Endodermal cell (in vitro differentiated cells): ENCODE results near the gene ORC5. TPM values are rescaled to one million over a fixed set of nuclear protein-coding genes. Genes with fewer than 3 reads are reported as not detected.
A peak's percentile ranks its signal among the peaks of the same experiment; 100 is the strongest.

ENCODE experiments used
- DNase-seq: peaks from one replicate; pipeline ENCODE4 v3.0.0-alpha.2; 2017
- H3K27ac ChIP-seq: 2 replicates; pipeline ENCODE4 v1.5.1; 2013; ENCODE audit warnings: mild to moderate bottlenecking, low read depth, low read length, moderate library complexity
- H3K27me3 ChIP-seq: 2 replicates; pipeline ENCODE4 v1.6.1; 2013; ENCODE audit warnings: mild to moderate bottlenecking, low read length, moderate library complexity; ENCODE audit not compliant: insufficient read depth, control insufficient read depth, poor library complexity, severe bottlenecking
- H3K36me3 ChIP-seq: 2 replicates; pipeline ENCODE4 v1.7.0; 2013; ENCODE audit warnings: mild to moderate bottlenecking, low read length, moderate library complexity; ENCODE audit not compliant: control insufficient read depth, insufficient read depth
- H3K4me1 ChIP-seq: one replicate; pipeline ENCODE4 v1.7.0; 2013; ENCODE audit warnings: low read length; ENCODE audit not compliant: control insufficient read depth, insufficient read depth
- H3K4me3 ChIP-seq: 2 replicates; pipeline ENCODE4 v1.5.1; 2013; ENCODE audit warnings: mild to moderate bottlenecking, low read length, moderate library complexity
- H3K9ac ChIP-seq: 2 replicates; pipeline ENCODE4 v1.6.1; 2013; ENCODE audit warnings: mild to moderate bottlenecking, low read length, moderate library complexity; ENCODE audit not compliant: poor library complexity, severe bottlenecking; ENCODE audit errors: extremely low read depth
- H3K9me3 ChIP-seq: 2 replicates; pipeline ENCODE4 v1.6.1; 2013; ENCODE audit warnings: mild to moderate bottlenecking, low read length, moderate library complexity; ENCODE audit not compliant: control insufficient read depth
- H3K27ac Mint-ChIP-seq: 2 replicates; pipeline ENCODE4 v1.8.0; 2020; ENCODE audit warnings: mixed read lengths
- H3K27me3 Mint-ChIP-seq: 2 replicates; pipeline ENCODE4 v1.8.0; 2021; ENCODE audit warnings: mild to moderate bottlenecking, mixed read lengths; ENCODE audit not compliant: insufficient read depth
- H3K36me3 Mint-ChIP-seq: 2 replicates; pipeline ENCODE4 v1.8.0; 2020; ENCODE audit warnings: low read depth, mixed read lengths
- H3K4me1 Mint-ChIP-seq: 2 replicates; pipeline ENCODE4 v1.8.0; 2020; ENCODE audit warnings: mixed read lengths
- H3K4me3 Mint-ChIP-seq: 2 replicates; pipeline ENCODE4 v1.8.0; 2020; ENCODE audit warnings: mild to moderate bottlenecking, moderate library complexity, mixed read lengths
- H3K9me3 Mint-ChIP-seq: 2 replicates; pipeline ENCODE4 v1.8.0; 2020; ENCODE audit warnings: mild to moderate bottlenecking, mixed read lengths
- WGBS, 2 experiments: methylation state at CpG; one replicate each; pipeline versions ENCODE4 v1.1.5 to v1.1.7; 2013; ENCODE audit warnings: missing lambda C conversion rate in 2 of 2, mixed read lengths in 1 of 2; ENCODE audit not compliant: insufficient coverage in 1 of 2, insufficient read length in 1 of 2; 5-methylcytosine and 5-hydroxymethylcytosine counted together
- total RNA-seq, 2 donors: library from RNA; stranded (reverse); fragmentation: NEBNext Ultra II Directional in 1 of 2; extraction: Animal tissue kit (Norgen Biotek cat#: 25700) in 1 of 2; gene quantifications; 2 replicates in 1 of 2; 3 replicates in 1 of 2; pipeline ENCODE4 v1.2.1, GENCODE V29; 2021
- TF ChIP-seq, protein P1 (sequence below): fragments of 200-600 bp; sonication (generic); conservative IDR thresholded peaks from 2 replicates; pipeline ENCODE4 v1.5.0; 2021; ENCODE audit warnings: antibody characterized with exemption, mild to moderate bottlenecking

ORC5 gene
- total RNA-seq, 2 donors from 2014 or later, result 22.5 to 22.7 TPM

DNA sequence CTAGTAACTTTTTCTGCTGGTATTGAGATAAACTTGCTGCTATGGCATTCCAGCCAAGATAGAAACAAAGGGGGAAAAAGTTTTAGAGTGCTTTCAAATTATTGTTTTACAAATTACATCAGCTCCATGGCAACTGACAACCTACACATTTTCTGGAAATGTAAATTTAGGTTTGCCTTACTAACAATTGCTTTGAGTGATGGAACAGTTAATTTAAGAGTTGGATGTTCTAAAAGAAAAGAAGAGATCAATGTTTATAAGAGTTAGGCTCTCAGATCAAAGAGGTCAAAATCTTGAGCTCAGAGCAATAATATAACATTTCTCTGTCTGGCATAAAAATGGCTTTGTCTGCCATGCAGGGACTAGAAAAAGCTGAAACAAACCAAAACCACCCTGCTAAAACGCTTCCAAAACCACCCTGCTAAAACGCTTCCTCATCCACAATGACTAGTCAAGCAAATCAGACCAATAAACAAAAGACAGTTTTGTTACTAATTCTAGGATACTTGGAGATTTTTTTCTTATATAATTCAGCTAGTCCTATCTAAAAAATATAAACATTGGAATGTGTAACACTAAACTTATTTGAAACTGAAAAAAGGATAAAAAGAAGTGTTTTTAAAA is 32.3 kb downstream of the ORC5 start:
- no peak overlapping the region for H3K4me3 ChIP-seq

DNA sequence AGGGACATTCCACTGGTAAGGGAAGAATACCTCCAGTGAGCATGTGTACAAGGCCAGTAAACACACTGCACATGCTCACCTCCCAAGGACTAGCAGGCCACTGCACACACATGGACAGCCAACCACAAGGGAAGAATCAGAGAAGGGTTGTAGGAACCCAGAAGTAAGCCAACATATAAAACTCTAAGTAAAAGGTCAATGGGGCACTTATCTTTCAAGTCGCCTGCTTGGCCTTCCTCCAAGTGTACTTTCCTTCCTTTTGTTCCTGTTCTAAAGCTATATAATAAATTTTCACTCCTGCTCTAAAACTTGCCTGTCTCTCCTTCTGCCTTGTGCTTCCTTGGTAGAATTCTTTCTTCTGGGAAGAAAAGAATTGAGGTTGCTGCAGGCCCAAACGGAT is 33.0 kb downstream of the ORC5 start:
- WGBS, 2 experiments, result 91% methylated on average over 2 of the region's 2 CpGs; no CpG with 5 or more reads in 1 of the 2 experiments
- no peaks in the 10 kb centered on the region for H3K4me1 ChIP-seq
- Mint-ChIP-seq H3K27me3 (no peaks in the 10 kb centered on the region), H3K4me1 (peaks cover 7% of the 10 kb centered on the region), H3K27ac (no peak overlapping the region), H3K36me3 (peaks cover 72% of the 10 kb centered on the region), H3K4me3 (no peak overlapping the region), H3K9me3 (peaks cover 48% of the 10 kb centered on the region)
- TF ChIP-seq, protein P1, sequence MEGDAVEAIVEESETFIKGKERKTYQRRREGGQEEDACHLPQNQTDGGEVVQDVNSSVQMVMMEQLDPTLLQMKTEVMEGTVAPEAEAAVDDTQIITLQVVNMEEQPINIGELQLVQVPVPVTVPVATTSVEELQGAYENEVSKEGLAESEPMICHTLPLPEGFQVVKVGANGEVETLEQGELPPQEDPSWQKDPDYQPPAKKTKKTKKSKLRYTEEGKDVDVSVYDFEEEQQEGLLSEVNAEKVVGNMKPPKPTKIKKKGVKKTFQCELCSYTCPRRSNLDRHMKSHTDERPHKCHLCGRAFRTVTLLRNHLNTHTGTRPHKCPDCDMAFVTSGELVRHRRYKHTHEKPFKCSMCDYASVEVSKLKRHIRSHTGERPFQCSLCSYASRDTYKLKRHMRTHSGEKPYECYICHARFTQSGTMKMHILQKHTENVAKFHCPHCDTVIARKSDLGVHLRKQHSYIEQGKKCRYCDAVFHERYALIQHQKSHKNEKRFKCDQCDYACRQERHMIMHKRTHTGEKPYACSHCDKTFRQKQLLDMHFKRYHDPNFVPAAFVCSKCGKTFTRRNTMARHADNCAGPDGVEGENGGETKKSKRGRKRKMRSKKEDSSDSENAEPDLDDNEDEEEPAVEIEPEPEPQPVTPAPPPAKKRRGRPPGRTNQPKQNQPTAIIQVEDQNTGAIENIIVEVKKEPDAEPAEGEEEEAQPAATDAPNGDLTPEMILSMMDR, result no peak
- no peaks in the 10 kb centered on the region for H3K27me3 ChIP-seq
- no peak for DNase-seq
- H3K4me3 ChIP-seq, result no peak overlapping the region
- H3K27ac ChIP-seq, result peak overlapping the region; percentile 62
- H3K9ac ChIP-seq, result no peak overlapping the region
- H3K36me3 ChIP-seq, result peaks cover 58% of the 10 kb centered on the region
- peaks cover 75% of the 10 kb centered on the region for H3K9me3 ChIP-seq

More for the DNA sequence above, 32.3 kb downstream of the ORC5 start:
- Histone ChIP-seq H3K27ac (peak overlapping the region; percentile 62), H3K36me3 (peaks cover 58% of the 10 kb centered on the region), H3K27me3 (no peaks in the 10 kb centered on the region), H3K9me3 (peaks cover 81% of the 10 kb centered on the region), H3K9ac (no peak overlapping the region), H3K4me1 (no peaks in the 10 kb centered on the region)
- Mint-ChIP-seq H3K27me3 (no peaks in the 10 kb centered on the region), H3K36me3 (peaks cover 73% of the 10 kb centered on the region), H3K27ac (no peak overlapping the region), H3K9me3 (peaks cover 54% of the 10 kb centered on the region), H3K4me1 (peaks cover 7% of the 10 kb centered on the region), H3K4me3 (no peak overlapping the region)
- TF ChIP-seq, protein P1, result no peak
- 69% methylated on average over 2 of the region's 2 CpGs; no CpG with 5 or more reads in 1 of the 2 experiments for WGBS, 2 experiments
- no peak for DNase-seq

DNA sequence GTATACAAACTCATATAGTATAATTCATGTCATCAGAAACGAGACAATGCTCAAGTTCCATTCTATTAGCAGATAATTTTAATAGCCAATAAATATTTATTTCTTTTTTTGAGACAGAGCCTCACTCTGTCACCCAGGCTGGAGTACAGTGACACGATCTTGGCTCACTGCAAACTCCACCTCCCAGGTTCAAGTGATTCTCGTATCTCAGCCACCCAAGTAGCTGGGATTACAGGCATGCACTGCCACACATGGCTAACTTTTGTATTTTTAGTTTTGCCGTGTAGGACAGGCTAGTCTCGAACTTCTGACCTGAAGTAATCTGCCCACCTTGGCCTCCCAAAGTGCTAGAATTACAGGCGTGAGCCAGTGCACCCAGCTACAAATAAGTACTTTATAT is 45.7 kb downstream of the ORC5 start:
- no peak overlapping the region for H3K27ac Mint-ChIP-seq
- peaks cover 5% of the 10 kb centered on the region for H3K4me1 Mint-ChIP-seq
- H3K4me3 Mint-ChIP-seq, result no peak overlapping the region
- H3K9ac ChIP-seq, result no peak overlapping the region
- no peaks in the 10 kb centered on the region for H3K27me3 Mint-ChIP-seq
- peaks cover 49% of the 10 kb centered on the region for H3K36me3 Mint-ChIP-seq
- H3K27ac ChIP-seq, result no peak overlapping the region
- H3K27me3 ChIP-seq, result no peaks in the 10 kb centered on the region
- H3K9me3 ChIP-seq, result no peaks in the 10 kb centered on the region
- TF ChIP-seq, protein P1, result no peak
- H3K4me1 ChIP-seq, result no peaks in the 10 kb centered on the region
- 75 to 98% methylated on average over 3 to 5 of the region's 6 CpGs for WGBS, 2 experiments
- no peak for DNase-seq
- no peaks in the 10 kb centered on the region for H3K9me3 Mint-ChIP-seq
- H3K36me3 ChIP-seq, result peaks cover 52% of the 10 kb centered on the region
- no peak overlapping the region for H3K4me3 ChIP-seq
